ENCODE data around the gene CCBE1. TPM values are rescaled to one million over a fixed set of nuclear protein-coding genes. Genes with fewer than 3 reads are reported as not detected.

The CCBE1 gene
- total RNA-seq, 4 donors from 2014 or later, result 2.2 to 7.7 (median 4.1) TPM

DNA sequence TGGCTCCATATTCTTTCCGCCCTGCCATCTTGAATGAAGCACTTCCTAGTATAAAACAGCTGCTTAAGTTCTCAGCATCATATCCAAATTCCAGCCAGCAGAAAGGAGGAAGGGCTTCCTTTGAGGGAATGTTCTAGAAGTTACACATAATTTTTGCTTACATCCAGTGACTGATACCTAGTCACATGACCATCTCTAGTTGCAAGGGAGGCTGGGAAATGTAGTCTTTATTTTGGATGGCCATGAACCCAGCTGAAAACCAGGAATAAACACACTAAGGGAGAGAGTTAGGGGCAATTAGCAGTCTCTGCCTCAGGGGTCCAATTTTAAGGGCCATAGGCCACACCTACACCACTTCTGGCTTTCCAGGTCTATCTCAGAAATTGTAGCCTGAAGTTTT lies 280.4 kb downstream of the CCBE1 start:
- WGBS, 2 donors (ENCODE audit: low coverage in 1 of 2), result 100% methylated on average over 1 of the region's 1 CpG; no CpG with 5 or more reads in 1 of the 2 donors
- no peak overlapping the region for H3K27ac ChIP-seq
- peaks cover 12% of the 10 kb centered on the region for H3K27me3 ChIP-seq
- TF ChIP-seq POLR2A (IDR thresholded peaks at IDR 0.05), result no peak
- no peak for TF ChIP-seq EP300 (IDR thresholded peaks at IDR 0.05)
- TF ChIP-seq, protein P1, sequence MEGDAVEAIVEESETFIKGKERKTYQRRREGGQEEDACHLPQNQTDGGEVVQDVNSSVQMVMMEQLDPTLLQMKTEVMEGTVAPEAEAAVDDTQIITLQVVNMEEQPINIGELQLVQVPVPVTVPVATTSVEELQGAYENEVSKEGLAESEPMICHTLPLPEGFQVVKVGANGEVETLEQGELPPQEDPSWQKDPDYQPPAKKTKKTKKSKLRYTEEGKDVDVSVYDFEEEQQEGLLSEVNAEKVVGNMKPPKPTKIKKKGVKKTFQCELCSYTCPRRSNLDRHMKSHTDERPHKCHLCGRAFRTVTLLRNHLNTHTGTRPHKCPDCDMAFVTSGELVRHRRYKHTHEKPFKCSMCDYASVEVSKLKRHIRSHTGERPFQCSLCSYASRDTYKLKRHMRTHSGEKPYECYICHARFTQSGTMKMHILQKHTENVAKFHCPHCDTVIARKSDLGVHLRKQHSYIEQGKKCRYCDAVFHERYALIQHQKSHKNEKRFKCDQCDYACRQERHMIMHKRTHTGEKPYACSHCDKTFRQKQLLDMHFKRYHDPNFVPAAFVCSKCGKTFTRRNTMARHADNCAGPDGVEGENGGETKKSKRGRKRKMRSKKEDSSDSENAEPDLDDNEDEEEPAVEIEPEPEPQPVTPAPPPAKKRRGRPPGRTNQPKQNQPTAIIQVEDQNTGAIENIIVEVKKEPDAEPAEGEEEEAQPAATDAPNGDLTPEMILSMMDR (IDR thresholded peaks at IDR 0.05), result no peak
- TF ChIP-seq POLR2AphosphoS5 (IDR thresholded peaks at IDR 0.05), result no peak
- no peak overlapping the region for H3K4me3 ChIP-seq
- peaks cover 0 to 7% (median 0%) of the 10 kb centered on the region in 3 donors for H3K4me1 ChIP-seq
- no peaks in the 10 kb centered on the region for H3K36me3 ChIP-seq
- no peak for ATAC-seq
- H3K9me3 ChIP-seq, result no peaks in the 10 kb centered on the region

DNA sequence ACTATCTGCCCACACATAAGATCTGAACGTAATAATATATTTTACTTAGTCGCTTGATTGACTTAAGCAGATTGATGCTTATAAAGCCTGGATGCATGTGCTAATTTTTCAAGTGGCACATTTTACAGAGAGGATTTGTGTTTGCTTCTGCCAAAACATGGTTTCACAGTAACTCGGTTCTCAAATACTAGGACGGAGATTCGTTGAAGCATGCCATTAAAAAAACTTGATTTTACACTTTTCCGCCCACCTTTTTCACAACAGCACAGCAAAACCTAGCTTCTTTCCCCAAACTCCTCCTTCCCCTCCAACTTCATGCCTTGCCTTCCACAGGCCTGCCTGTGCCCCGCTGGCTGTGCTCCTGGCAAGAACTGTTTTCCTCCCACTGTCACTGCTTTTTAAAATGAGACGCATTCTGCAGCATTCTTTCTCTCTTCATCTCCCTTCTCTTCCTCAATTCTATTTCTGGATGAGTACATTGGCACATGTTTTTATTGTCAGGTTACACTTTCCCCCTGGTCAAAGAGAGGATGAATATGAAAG lies 283.0 kb downstream of the CCBE1 start:
- no peaks in the 10 kb centered on the region for H3K9me3 ChIP-seq
- WGBS, 2 donors (ENCODE audit: low coverage in 1 of 2), result 77 to 80% methylated on average over 7 to 8 of the region's 8 CpGs
- no peaks in the 10 kb centered on the region for H3K36me3 ChIP-seq
- H3K27ac ChIP-seq, result no peak overlapping the region
- TF ChIP-seq POLR2AphosphoS5 (IDR thresholded peaks at IDR 0.05) (no peak), EP300 (IDR thresholded peaks at IDR 0.05) (no peak), POLR2A (IDR thresholded peaks at IDR 0.05) (no peak)
- TF ChIP-seq, protein P1 (IDR thresholded peaks at IDR 0.05), result no peak
- H3K4me1 ChIP-seq, result no peaks in the 10 kb centered on the region
- H3K27me3 ChIP-seq, result no peaks in the 10 kb centered on the region
- no peak for ATAC-seq
- H3K4me3 ChIP-seq, result no peak overlapping the region

DNA sequence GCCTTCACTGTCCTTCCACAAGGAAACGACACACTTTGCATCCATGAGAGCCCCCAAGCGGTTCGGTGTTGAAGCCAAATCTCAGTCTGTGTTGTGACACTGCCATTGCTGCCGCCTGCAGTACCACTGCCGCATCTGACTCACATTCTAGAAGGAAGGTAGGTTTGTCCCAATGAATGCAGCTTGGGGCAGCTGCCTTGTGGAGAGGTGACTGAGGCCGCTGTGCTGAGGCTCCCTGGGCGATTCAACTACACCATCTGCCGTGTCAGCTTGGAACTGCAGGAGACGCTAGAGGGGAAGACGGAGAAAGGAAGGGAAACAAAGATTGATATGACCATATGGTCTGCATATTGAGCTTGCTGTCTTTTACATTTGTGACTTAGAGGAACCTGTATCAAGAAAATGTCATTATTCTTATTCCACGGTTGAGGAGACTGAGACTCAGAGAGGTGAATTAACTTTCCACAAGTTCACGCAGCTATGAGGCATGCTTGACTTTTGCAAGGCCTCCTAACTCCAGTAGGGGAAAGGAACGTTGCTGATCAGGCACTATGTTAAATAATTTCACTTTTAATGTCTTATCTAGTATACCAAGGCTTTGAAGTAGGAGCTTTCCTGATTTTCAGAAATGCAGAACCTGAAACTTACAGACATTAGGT lies 294.7 kb downstream of the CCBE1 start:
- Histone ChIP-seq H3K27ac (no peak overlapping the region), H3K27me3 (no peaks in the 10 kb centered on the region), H3K36me3 (no peaks in the 10 kb centered on the region), H3K4me1 (no peaks in the 10 kb centered on the region), H3K4me3 (no peak overlapping the region), H3K9me3 (no peaks in the 10 kb centered on the region)
- TF ChIP-seq EP300 (IDR thresholded peaks at IDR 0.05) (no peak), POLR2A (IDR thresholded peaks at IDR 0.05) (no peak), POLR2AphosphoS5 (IDR thresholded peaks at IDR 0.05) (no peak)
- TF ChIP-seq, protein P1 (IDR thresholded peaks at IDR 0.05), result peak; percentile 64 to 88 (median 74)
- ATAC-seq, result peak; percentile 80
- 17 to 33% methylated on average over 4 to 9 of the region's 13 CpGs for WGBS, 2 donors (ENCODE audit: low coverage in 1 of 2)

DNA sequence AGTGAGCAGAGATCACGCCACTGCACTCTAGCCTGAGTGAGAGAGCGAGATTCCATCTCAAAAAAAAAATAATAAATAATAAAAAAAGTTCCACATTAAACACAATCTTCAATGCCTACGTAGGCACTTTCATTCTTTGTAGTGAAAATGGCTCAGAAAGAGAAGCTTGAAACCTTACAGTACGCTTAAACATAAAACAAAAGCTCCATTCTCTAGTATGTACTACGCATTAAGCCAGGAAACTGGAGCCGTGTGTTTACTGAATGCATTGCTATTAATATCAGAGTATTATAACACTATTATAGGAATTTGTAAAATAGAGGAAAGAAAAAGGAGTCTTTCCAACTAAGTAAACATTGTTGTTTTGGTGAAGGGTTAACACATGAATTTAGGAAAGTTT lies 296.8 kb downstream of the CCBE1 start:
- H3K4me3 ChIP-seq, result no peak overlapping the region
- no peaks in the 10 kb centered on the region for H3K36me3 ChIP-seq
- TF ChIP-seq EP300 (IDR thresholded peaks at IDR 0.05), result no peak
- TF ChIP-seq, protein P1 (IDR thresholded peaks at IDR 0.05), result no peak
- TF ChIP-seq POLR2AphosphoS5 (IDR thresholded peaks at IDR 0.05), result no peak
- no peak for TF ChIP-seq POLR2A (IDR thresholded peaks at IDR 0.05)
- WGBS, 2 donors (ENCODE audit: low coverage in 1 of 2), result 78% methylated on average over 6 of the region's 6 CpGs
- no peaks in the 10 kb centered on the region for H3K27me3 ChIP-seq
- no peaks in the 10 kb centered on the region for H3K9me3 ChIP-seq
- ATAC-seq, result no peak
- H3K4me1 ChIP-seq, result no peaks in the 10 kb centered on the region
- H3K27ac ChIP-seq, result no peak overlapping the region
